Skeletal muscle satellite cell (primary cell): ENCODE results near the gene DPEP2NB.
"Not testable (repeated sequence)": the region's sequence is repeated elsewhere in the genome, so short reads cannot be mapped to it uniquely, and the experiment has no call there.

Experiments
- H3K27me3 ChIP-seq: 2 replicates; pipeline ENCODE4 v1.7.0; 2013; ENCODE audit warnings: low read length; ENCODE audit not compliant: control insufficient read depth, insufficient read depth
- H3K36me3 ChIP-seq: 2 replicates; pipeline ENCODE4 v1.7.0; 2013; ENCODE audit warnings: mild to moderate bottlenecking, control low read depth, low read length; ENCODE audit not compliant: insufficient read depth
- H3K4me1 ChIP-seq: 2 replicates; pipeline ENCODE4 v1.7.0; 2013; ENCODE audit warnings: low read length; ENCODE audit not compliant: control insufficient read depth, insufficient read depth
- H3K4me2 ChIP-seq: 2 replicates; pipeline ENCODE4 v1.7.0; 2013; ENCODE audit warnings: mild to moderate bottlenecking, low read length
- H3K4me3 ChIP-seq: 2 replicates; pipeline ENCODE4 v1.7.0; 2013; ENCODE audit warnings: low read length
- H3K9ac ChIP-seq: 2 replicates; pipeline ENCODE4 v1.7.0; 2013; ENCODE audit warnings: mild to moderate bottlenecking, low read depth, low read length, moderate library complexity
- H3K9me3 ChIP-seq: replicated peaks from 2 replicates; pipeline ENCODE4 v1.7.0; 2013; ENCODE audit warnings: mild to moderate bottlenecking, control low read depth, low read length

DPEP2NB gene

GRCh38 chr16:68037841-68038597, 22.3 kb upstream of the DPEP2NB start:
- H3K4me1 ChIP-seq = no peaks in the 10 kb centered on the region

GRCh38 chr16:68035227-68035626, 19.5 kb upstream of the DPEP2NB start:
- Histone ChIP-seq H3K27me3 (no peaks in the 10 kb centered on the region), H3K9me3 (no peaks in the 10 kb centered on the region), H3K36me3 (peaks cover 5% of the 10 kb centered on the region), H3K4me3 (no peak overlapping the region), H3K4me1 (no peaks in the 10 kb centered on the region), H3K9ac (no peak overlapping the region), H3K4me2 (no peak overlapping the region)

More at GRCh38 chr16:68037841-68038597, 22.3 kb upstream of the DPEP2NB start:
- no peak overlapping the region for H3K4me3 ChIP-seq
- H3K27me3 ChIP-seq = no peaks in the 10 kb centered on the region
- no peak overlapping the region for H3K9ac ChIP-seq
- H3K4me2 ChIP-seq = no peak overlapping the region
- H3K36me3 ChIP-seq = peaks cover 3% of the 10 kb centered on the region
- H3K9me3 ChIP-seq = no peaks in the 10 kb centered on the region

GRCh38 chr16:68033101-68033500, 17.4 kb upstream of the DPEP2NB start:
- Histone ChIP-seq H3K4me2 (no peak overlapping the region), H3K36me3 (peaks cover 7% of the 10 kb centered on the region), H3K27me3 (no peaks in the 10 kb centered on the region), H3K4me3 (no peak overlapping the region), H3K9me3 (no peaks in the 10 kb centered on the region), H3K9ac (no peak overlapping the region), H3K4me1 (no peaks in the 10 kb centered on the region)

GRCh38 chr16:68031951-68032350, 16.2 kb upstream of the DPEP2NB start:
- H3K4me2 ChIP-seq = no peak overlapping the region

GRCh38 chr16:68030108-68030507, 14.4 kb upstream of the DPEP2NB start:
- not testable (repeated sequence) for H3K27me3 ChIP-seq, H3K9me3 ChIP-seq, H3K4me2 ChIP-seq, H3K4me3 ChIP-seq, H3K36me3 ChIP-seq, H3K4me1 ChIP-seq, H3K9ac ChIP-seq

More at GRCh38 chr16:68031951-68032350, 16.2 kb upstream of the DPEP2NB start:
- Histone ChIP-seq H3K4me1 (no peaks in the 10 kb centered on the region), H3K36me3 (peaks cover 7% of the 10 kb centered on the region), H3K9ac (no peak overlapping the region), H3K27me3 (no peaks in the 10 kb centered on the region), H3K9me3 (no peaks in the 10 kb centered on the region), H3K4me3 (no peak overlapping the region)

- no peak overlapping the region for H3K9ac ChIP-seq
- H3K4me2 ChIP-seq = no peak overlapping the region
- no peaks in the 10 kb centered on the region for H3K4me1 ChIP-seq
- peaks cover 7% of the 10 kb centered on the region for H3K36me3 ChIP-seq
- no peak overlapping the region for H3K4me3 ChIP-seq
- H3K9me3 ChIP-seq = no peaks in the 10 kb centered on the region
- no peaks in the 10 kb centered on the region for H3K27me3 ChIP-seq
These were observed 13.3 kb upstream of the DPEP2NB start for GRCh38 chr16:68028996-68029395.

- peaks cover 7% of the 10 kb centered on the region for H3K4me1 ChIP-seq
- H3K9me3 ChIP-seq = no peaks in the 10 kb centered on the region
- H3K4me2 ChIP-seq = peak within 1 kb of the TSS; percentile 92
- no peaks in the 10 kb centered on the region for H3K36me3 ChIP-seq
- H3K9ac ChIP-seq = peak within 1 kb of the TSS; percentile 92
- peak within 1 kb of the TSS; percentile 83 for H3K4me3 ChIP-seq
- no peaks in the 10 kb centered on the region for H3K27me3 ChIP-seq
These were observed 7.2 kb upstream of the DPEP2NB start, which contains the start of the genes DDX28 and DUS2 for GRCh38 chr16:68022728-68023537. Gene DDX28, minus strand, starts transcription at chr16:68023232. Its CDS starts 30 bp downstream, at chr16:68023202. Gene DUS2, plus strand, starts transcription at chr16:68023284. Its CDS starts 14,740 bp downstream, at chr16:68038024.

GRCh38 chr16:68022278-68022727, 6.6 kb upstream of the DPEP2NB start:
- Histone ChIP-seq H3K9me3 (no peaks in the 10 kb centered on the region), H3K36me3 (no peaks in the 10 kb centered on the region), H3K27me3 (no peaks in the 10 kb centered on the region), H3K9ac (peak overlapping the region; percentile 92), H3K4me3 (peak overlapping the region; percentile 83), H3K4me2 (peak overlapping the region; percentile 92), H3K4me1 (peaks cover 7% of the 10 kb centered on the region)

GRCh38 chr16:68021490-68021889, 5.8 kb upstream of the DPEP2NB start:
- Histone ChIP-seq H3K9ac (no peak overlapping the region), H3K4me3 (no peak overlapping the region)

GRCh38 chr16:68019167-68019680, 3.5 kb upstream of the DPEP2NB start:
- peaks cover 2% of the 10 kb centered on the region for H3K27me3 ChIP-seq
- H3K4me1 ChIP-seq = peaks cover 7% of the 10 kb centered on the region
- no peak overlapping the region for H3K9ac ChIP-seq
- H3K4me3 ChIP-seq = no peak overlapping the region
- H3K9me3 ChIP-seq = no peaks in the 10 kb centered on the region
- H3K36me3 ChIP-seq = no peaks in the 10 kb centered on the region
- H3K4me2 ChIP-seq = no peak overlapping the region

More at GRCh38 chr16:68021490-68021889, 5.8 kb upstream of the DPEP2NB start:
- H3K4me1 ChIP-seq = peaks cover 7% of the 10 kb centered on the region
- H3K27me3 ChIP-seq = no peaks in the 10 kb centered on the region
- H3K36me3 ChIP-seq = no peaks in the 10 kb centered on the region
- peak overlapping the region; percentile 92 for H3K4me2 ChIP-seq
- H3K9me3 ChIP-seq = no peaks in the 10 kb centered on the region

GRCh38 chr16:68013440-68013839, 2.3 kb downstream of the DPEP2NB start:
- Histone ChIP-seq H3K36me3 (no peaks in the 10 kb centered on the region), H3K9ac (no peak overlapping the region), H3K4me2 (no peak overlapping the region), H3K9me3 (no peaks in the 10 kb centered on the region), H3K27me3 (peaks cover 16% of the 10 kb centered on the region), H3K4me3 (no peak overlapping the region), H3K4me1 (no peaks in the 10 kb centered on the region)
